NOMO-1 treated with dmso at 0.1 percent for 144 hours (cell line): Measurements from ENCODE around the gene TMEM63C.

ENCODE experiments used
- DNase-seq: peaks from one replicate; lab custom pipeline; 2025; ENCODE audit not compliant: unreplicated experiment; lab: John Stamatoyannopoulos, UW

TMEM63C gene

GRCh38 chr14:77221241-77221871, 39.8 kb downstream of the TMEM63C start:
- DNase-seq: no peak

DNA sequence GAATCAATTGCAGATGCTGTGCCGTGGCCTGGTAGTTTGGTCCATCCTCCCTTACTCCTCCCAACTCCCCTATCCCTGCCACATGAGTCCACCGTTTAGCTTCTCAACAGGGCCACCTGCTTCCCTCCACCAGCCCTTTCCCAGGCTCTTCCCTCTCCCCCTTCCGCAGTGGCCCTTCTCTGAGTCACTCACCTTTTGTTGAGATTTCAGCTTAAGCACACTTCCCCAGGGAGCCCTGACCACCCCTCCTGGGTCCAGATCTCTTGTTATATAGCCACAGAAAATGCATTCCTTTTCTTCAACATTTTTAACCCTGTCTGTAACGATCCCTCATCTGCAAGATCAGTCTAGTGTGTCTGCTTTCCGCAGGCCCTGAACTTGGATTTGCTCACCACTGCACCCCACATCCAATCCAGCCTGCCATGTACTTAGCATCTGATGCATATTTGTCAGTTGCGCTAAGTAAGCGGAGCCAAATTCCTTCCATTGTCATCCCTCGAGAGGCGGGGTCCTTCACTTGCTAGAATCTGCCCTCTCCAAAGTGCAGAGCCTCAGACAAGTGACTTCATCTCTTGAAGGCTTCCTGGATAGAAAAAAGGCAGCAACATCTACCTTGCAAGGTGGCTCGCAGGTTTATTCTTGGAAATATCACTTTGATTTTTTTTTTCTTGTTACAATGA, 41.1 kb downstream of the TMEM63C start:
- DNase-seq: no peak

GRCh38 chr14:77224212-77224611, 42.6 kb downstream of the TMEM63C start:
- no peak for DNase-seq

DNA sequence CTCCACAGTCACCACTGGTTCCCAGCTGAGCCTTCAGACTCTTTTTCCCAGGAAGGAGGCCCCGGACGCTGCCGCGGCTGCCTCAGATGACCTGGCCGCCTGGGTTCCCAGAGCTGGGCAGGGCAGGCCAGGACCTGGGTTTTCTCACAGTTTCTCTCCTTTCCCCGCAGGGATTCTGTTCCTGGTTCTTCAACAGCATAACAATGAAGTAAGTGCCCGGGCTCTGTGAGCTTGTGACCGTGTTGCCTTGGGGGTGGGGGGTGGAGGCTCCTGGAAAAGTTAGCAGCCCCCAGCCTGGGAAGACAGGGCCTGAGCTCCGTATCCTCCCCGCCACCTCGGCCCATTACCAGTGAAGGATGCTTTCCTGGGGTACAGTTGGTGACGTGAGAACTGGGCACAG, 43.7 kb downstream of the TMEM63C start:
- DNase-seq: no peak

DNA sequence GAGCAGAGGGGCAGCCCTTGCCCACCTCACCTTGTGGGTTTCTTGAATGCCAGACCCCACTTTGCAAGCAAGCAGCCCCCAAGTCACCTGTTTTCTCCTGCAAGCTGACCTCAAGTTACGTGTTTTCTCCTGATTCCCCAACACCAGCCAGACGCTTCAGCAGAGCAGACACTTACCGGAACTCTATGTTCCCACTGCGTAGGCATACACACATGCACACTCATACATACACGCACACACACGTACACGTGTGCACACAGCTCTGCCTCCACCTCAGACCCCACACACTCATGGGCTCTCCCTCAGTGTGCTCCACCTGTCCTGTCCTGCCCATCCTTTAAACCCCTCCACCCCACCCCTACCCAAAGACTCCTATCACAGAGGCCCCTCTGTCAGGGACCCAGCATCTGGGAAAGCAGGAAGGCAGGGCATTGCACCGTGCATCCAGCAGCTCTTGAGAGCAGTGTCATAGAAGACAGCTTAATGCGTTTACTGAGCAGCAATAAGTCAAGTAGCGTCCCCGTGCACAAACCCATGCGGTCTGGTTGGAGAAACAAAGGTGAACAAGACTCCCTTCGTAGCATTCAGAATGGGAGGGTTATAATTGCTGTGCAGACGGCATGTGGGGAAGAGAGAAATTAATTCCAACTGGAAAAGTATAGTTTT, 44.4 kb downstream of the TMEM63C start:
- DNase-seq: no peak

DNA sequence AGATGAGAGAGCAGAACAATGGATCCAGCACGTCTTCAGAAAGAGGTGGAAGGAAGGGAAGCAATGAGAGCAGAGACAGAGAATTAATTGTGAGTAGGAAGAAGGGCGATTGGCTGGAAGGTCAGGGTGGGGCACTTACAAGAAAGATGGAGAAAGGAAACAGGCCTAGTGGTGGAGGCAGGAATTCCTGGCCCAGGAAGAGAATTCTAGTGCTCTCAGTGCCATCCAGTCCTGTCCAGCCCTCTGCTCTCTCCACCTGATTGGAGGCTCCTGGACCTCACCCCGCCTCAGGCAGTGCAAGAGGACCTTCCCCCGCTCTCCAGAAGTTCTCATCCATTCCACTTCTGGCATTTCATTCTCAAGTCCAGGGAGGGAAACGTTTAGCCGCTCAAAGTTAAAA, 46.5 kb downstream of the TMEM63C start:
- no peak for DNase-seq

GRCh38 chr14:77230914-77231313, 49.3 kb downstream of the TMEM63C start:
- no peak for DNase-seq

DNA sequence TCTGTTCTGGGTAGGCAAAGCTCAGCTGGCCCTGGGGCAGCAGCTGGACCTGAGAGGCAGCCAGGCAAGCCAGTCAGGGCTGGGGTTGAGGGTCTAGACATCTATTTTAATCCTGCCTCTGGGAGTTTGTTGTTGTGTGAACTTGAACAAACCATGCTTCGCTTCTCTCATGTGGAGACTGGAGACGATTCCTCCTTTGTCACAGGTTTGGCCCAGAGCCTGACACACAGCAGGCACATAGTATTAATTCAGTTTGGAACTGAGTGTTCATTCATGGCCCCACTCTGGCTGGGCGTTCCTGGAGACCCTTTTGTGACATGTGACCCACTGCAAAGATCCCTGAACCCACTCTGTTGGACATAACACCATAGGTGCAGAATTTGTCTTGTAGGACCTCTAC, 50.1 kb downstream of the TMEM63C start:
- no peak for DNase-seq

DNA sequence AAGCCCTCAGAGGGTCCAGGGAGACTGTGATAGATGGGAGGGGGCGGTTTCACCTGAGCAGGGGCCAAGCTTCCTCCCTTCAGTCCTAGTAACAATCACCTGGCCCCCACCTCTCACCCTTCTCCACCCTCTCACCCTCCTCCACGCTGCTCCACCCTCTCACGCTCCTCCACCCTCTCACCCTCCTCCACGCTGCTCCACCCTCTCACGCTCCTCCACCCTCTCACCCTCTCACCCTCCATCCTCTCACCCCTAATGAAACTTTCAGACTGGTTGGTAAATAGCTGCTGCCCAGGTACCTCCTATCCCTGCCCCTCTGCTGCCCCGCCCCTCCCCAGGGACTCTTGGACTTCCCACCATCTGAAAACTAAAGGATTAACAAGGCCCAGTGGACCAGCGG, 55.2 kb downstream of the TMEM63C start:
- no peak for DNase-seq

GRCh38 chr14:77238356-77238755, 56.8 kb downstream of the TMEM63C start:
- DNase-seq: no peak

DNA sequence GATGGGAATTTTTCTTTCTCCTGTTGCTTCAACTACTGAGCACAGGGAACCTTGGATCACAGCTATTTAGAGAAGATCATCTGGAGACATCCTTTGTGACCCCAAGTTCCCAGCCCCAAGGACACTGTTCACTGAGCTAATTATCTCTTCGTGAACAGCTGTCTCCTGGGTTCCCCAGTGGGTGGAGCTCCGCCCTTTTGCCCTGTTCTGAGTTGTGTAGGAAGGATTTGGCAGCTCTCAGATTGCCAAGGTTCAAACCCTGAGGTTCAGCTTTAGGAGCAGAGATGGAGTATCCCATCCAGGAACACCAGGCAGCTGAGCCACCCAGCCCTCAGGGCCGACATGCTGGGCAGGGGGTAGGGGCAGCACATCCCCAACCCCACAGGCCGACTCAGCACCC, 57.4 kb downstream of the TMEM63C start:
- no peak for DNase-seq

DNA sequence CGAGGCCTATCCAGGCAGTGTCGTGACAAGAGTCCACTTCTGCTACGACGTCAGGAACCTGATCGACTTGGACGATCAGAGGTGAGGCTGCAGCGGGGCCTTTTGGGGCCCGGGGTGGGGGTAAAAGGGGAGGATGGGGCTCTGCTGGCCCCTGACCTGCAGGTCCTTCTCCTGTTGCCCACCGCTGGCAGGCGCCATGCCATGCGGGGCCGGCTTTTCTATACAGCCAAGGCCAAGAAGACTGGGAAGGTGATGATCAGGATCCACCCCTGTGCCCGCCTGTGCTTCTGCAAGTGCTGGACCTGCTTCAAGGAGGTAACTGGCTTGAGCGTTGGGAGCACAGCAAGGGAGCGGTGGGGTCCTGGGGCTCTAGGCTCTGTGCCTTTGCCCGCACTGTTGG, 57.8 kb downstream of the TMEM63C start:
- DNase-seq: no peak

- no peak for DNase-seq
Measured at GRCh38 chr14:77240336-77240915, 58.8 kb downstream of the TMEM63C start.

- no peak for DNase-seq
Measured at GRCh38 chr14:77241955-77242354, 60.4 kb downstream of the TMEM63C start.

- no peak for DNase-seq
Measured at GRCh38 chr14:77242752-77243151, 61.2 kb downstream of the TMEM63C start.

DNA sequence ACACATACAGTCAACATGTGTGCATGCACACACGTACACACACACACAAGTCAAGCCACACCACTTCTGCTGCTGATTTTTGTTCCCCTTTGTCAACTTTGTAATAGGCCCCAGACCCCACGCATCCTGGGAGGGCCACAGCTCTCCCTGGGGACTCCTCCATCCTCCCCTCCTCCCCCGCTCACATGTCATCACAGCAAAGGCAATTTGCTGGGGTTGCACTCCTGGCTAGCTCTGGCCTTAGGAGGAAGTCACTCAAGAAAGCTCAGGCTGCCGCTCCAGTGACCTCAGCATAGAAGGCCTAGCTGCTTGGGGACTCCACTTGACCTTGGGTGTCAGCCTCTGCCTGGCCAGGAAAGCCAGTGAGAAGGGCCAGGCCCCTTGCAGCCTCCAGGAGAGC, 62.3 kb downstream of the TMEM63C start:
- DNase-seq: no peak

DNA sequence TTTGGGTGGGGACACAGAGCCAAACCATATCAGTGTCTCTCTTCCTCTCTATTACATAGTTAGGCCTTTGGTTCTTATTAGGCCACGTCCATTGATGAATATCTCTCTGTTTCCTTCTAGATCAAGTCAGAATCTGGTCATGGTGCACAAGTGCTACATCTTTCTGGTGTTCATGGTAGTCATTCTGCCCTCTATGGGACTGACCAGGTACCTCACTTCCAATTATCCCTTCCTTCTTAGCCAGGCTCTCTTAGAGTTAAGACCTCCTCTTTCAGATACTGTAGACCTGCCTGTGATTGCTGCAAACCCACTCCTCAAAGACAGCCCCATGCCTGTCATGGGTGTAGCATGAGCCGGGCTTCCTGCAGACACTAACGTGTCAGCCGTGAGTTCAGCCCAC, 64.2 kb downstream of the TMEM63C start:
- DNase-seq: no peak

- DNase-seq: no peak
Measured at GRCh38 chr14:77246784-77247183, 65.2 kb downstream of the TMEM63C start.

DNA sequence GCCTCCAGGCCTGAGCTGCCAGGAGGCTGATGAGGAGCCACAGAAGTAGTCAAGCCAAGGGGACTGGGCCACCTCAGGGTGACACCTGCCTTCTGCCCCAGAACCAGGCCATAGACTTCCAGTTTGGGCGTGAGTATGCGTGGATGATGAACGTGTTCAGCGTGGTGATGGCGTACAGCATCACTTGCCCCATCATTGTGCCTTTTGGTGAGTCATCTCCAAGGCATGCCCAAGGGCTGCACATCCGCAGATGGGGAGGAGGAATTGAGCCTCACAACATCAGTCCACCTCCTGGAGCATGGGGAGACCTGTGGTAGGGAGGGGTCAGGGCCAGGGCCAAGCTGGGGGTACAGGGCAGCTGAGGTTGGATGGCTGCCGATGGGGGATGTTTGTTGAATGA, 67.1 kb downstream of the TMEM63C start:
- no peak for DNase-seq

DNA sequence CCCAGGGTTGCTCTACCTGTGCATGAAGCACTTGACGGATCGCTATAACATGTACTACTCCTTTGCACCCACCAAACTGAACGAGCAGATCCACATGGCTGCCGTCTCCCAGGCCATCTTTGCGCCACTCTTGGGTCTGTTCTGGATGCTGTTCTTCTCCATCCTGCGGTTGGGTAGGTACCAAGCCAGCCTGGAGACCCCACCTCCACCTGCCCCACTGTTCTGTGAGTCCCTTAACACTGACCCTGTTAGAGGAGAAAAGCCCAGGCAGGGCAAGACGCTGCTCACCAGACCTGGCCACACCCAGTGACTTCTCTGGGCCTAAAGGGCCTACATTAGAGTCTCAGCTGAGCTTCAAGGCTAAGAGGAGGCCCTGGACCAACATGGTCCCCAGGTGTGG, 67.7 kb downstream of the TMEM63C start:
- no peak for DNase-seq

DNA sequence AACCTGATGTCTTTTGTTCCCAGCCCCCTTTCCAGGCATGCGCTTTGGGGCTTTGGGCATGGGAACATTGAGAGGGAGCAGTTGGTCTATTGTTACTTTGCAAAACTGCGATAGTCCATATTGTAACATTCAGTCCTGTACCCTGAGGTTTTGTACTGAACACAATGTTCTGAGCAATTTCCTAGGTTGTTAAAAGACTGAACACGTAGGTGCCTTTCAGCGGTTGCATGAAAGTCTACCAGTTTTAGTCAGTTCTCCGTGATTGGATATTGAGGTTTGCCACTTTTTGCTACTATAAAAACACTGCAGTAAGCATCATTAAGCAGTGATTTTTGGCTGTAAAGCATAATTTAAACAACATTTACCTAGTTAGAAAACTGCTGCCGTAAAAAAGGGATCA, 69.3 kb downstream of the TMEM63C start:
- no peak for DNase-seq

- DNase-seq: no peak
Measured at GRCh38 chr14:77251870-77252269, 70.3 kb downstream of the TMEM63C start.
